ENCODE data around the gene BICDL2. TPM values are rescaled to one million over a fixed set of nuclear protein-coding genes. Genes with fewer than 3 reads are reported as not detected.

The BICDL2 gene
- polyA plus RNA-seq, 3 donors = not detected

GRCh38 chr16:3063625-3064386 lies 27.1 kb upstream of the BICDL2 start:
- peaks cover 22% of the 10 kb centered on the region for H3K4me1 Mint-ChIP-seq
- Histone ChIP-seq H3K79me2 (ENCODE audit: insufficient read depth, low read length) (no peaks in the 10 kb centered on the region), H3K27ac (ENCODE audit: low read depth in 1 of 2, low read length in 2 of 2) (no peak overlapping the region), H3K9me3 (replicated peaks in 1 of 2; ENCODE audit: control insufficient read depth in 1 of 2, insufficient read depth in 1 of 2, low read length in 2 of 2) (no peaks in the 10 kb centered on the region), H4K20me1 (ENCODE audit: insufficient read depth, low read length) (no peaks in the 10 kb centered on the region), H3K9ac (ENCODE audit: insufficient read depth, low read length, poor library complexity, severe bottlenecking) (no peak overlapping the region), H3K27me3 (ENCODE audit: control insufficient read depth in 2 of 2, insufficient read depth in 2 of 2, low read length in 2 of 2) (no peaks in the 10 kb centered on the region), H3K36me3 (replicated peaks in 1 of 2; ENCODE audit: control insufficient read depth in 1 of 2, insufficient read depth in 2 of 2, low read length in 2 of 2) (no peaks in the 10 kb centered on the region), H2AFZ (ENCODE audit: insufficient read depth, low read depth, low read length, poor library complexity, severe bottlenecking) (no peak overlapping the region), H3K4me3 (replicated peaks in 1 of 3; ENCODE audit: low read depth in 2 of 3, low read length in 3 of 3) (no peak overlapping the region), H3K4me2 (replicated peaks; ENCODE audit: extremely low read depth, low read length, poor library complexity, severe bottlenecking) (no peak overlapping the region), H3K4me1 (ENCODE audit: control insufficient read depth in 1 of 2, insufficient read depth in 2 of 2, low read length in 2 of 2) (peaks cover 22 to 27% of the 10 kb centered on the region in 2 donors)
- H3K27ac Mint-ChIP-seq = no peak overlapping the region
- 100% methylated on average over 1 of the region's 8 CpGs for WGBS (ENCODE audit: insufficient coverage)
- DNase-seq = no peak
- no peaks in the 10 kb centered on the region for H3K36me3 Mint-ChIP-seq
- intact Hi-C loops (cut with micrococcal nuclease) = loop anchor here in 1 of 2 donors (5.0 kb wide), 1 partner anchor 103 kb away; no protein-coding TSS in a partner anchor
- no peak overlapping the region for H3K4me3 Mint-ChIP-seq
- no peak for TF ChIP-seq CTCF (IDR thresholded peaks at IDR 0.05)
- peaks cover 0 to 9% (median 0%) of the 10 kb centered on the region in 3 donors for H3K27me3 Mint-ChIP-seq (ENCODE audit: low read depth in 3 of 3)
- no peaks in the 10 kb centered on the region for H3K9me3 Mint-ChIP-seq

- Histone ChIP-seq H3K79me2 (ENCODE audit: insufficient read depth, low read length) (no peaks in the 10 kb centered on the region), H3K27me3 (ENCODE audit: control insufficient read depth in 2 of 2, insufficient read depth in 2 of 2, low read length in 2 of 2) (no peaks in the 10 kb centered on the region), H4K20me1 (ENCODE audit: insufficient read depth, low read length) (no peaks in the 10 kb centered on the region), H3K36me3 (replicated peaks in 1 of 2; ENCODE audit: control insufficient read depth in 1 of 2, insufficient read depth in 2 of 2, low read length in 2 of 2) (no peaks in the 10 kb centered on the region), H2AFZ (ENCODE audit: insufficient read depth, low read depth, low read length, poor library complexity, severe bottlenecking) (no peak overlapping the region), H3K4me1 (ENCODE audit: control insufficient read depth in 1 of 2, insufficient read depth in 2 of 2, low read length in 2 of 2) (peaks cover 34 to 39% of the 10 kb centered on the region in 2 donors), H3K9me3 (replicated peaks in 1 of 2; ENCODE audit: control insufficient read depth in 1 of 2, insufficient read depth in 1 of 2, low read length in 2 of 2) (no peaks in the 10 kb centered on the region), H3K4me3 (replicated peaks in 1 of 3; ENCODE audit: low read depth in 2 of 3, low read length in 3 of 3) (no peak overlapping the region), H3K9ac (ENCODE audit: insufficient read depth, low read length, poor library complexity, severe bottlenecking) (no peak overlapping the region), H3K4me2 (replicated peaks; ENCODE audit: extremely low read depth, low read length, poor library complexity, severe bottlenecking) (peak overlapping the region; percentile 17), H3K27ac (ENCODE audit: low read depth in 1 of 2, low read length in 2 of 2) (no peak overlapping the region)
- Mint-ChIP-seq H3K27me3 (ENCODE audit: low read depth in 3 of 3) (peaks cover 0 to 9% (median under 1%) of the 10 kb centered on the region in 3 donors), H3K27ac (no peak overlapping the region), H3K4me3 (no peak overlapping the region), H3K9me3 (no peaks in the 10 kb centered on the region), H3K4me1 (peaks cover 23% of the 10 kb centered on the region), H3K36me3 (peaks cover under 1% of the 10 kb centered on the region in 2 donors)
- WGBS (ENCODE audit: insufficient coverage) = 67% methylated on average over 1 of the region's 6 CpGs
- no peak for DNase-seq
- intact Hi-C loops (cut with micrococcal nuclease) = loop anchor here in 1 of 2 donors (5.0 kb wide), 1 partner anchor 105 kb away; no protein-coding TSS in a partner anchor
- no peak for TF ChIP-seq CTCF (IDR thresholded peaks at IDR 0.05)
These were observed 25.8 kb upstream of the BICDL2 start for GRCh38 chr16:3062553-3062952.

All from CD14-positive monocyte (primary cell).